HG03565 (cell line): ENCODE measurements around the gene MICALL2.

Experiments used
- ATAC-seq: cut with Tn5 transposase; IDR thresholded peaks from one replicate; pipeline ENCODE4 v1.9.1; 2021; ENCODE audit warnings: mild to moderate bottlenecking, moderate library complexity; ENCODE audit not compliant: unreplicated experiment

The MICALL2 gene

GRCh38 chr7:1434891-1435670, 24.2 kb downstream of the MICALL2 start:
- ATAC-seq = no peak

- no peak for ATAC-seq
These were observed 25.0 kb downstream of the MICALL2 start for GRCh38 chr7:1434165-1434718.

GRCh38 chr7:1433128-1433920, 25.9 kb downstream of the MICALL2 start:
- ATAC-seq = no peak

GRCh38 chr7:1432411-1433082, 26.7 kb downstream of the MICALL2 start:
- peak; percentile 41 for ATAC-seq

- ATAC-seq = no peak
These were observed 27.5 kb downstream of the MICALL2 start for GRCh38 chr7:1431634-1432380.

- ATAC-seq = no peak
These were observed 28.0 kb downstream of the MICALL2 start for GRCh38 chr7:1431226-1431625.

GRCh38 chr7:1430056-1430845, 29.0 kb downstream of the MICALL2 start:
- no peak for ATAC-seq

GRCh38 chr7:1428941-1429501, 30.2 kb downstream of the MICALL2 start:
- no peak for ATAC-seq

- no peak for ATAC-seq
These were observed 32.1 kb downstream of the MICALL2 start for GRCh38 chr7:1427064-1427657.

GRCh38 chr7:1426474-1426873, 32.8 kb downstream of the MICALL2 start:
- ATAC-seq = no peak

GRCh38 chr7:1425292-1426136, 33.8 kb downstream of the MICALL2 start:
- no peak for ATAC-seq

GRCh38 chr7:1424041-1424440, 35.2 kb downstream of the MICALL2 start:
- no peak for ATAC-seq

- no peak for ATAC-seq
These were observed 35.9 kb downstream of the MICALL2 start for GRCh38 chr7:1423264-1423811.

- no peak for ATAC-seq
These were observed 36.6 kb downstream of the MICALL2 start for GRCh38 chr7:1422512-1423263.

GRCh38 chr7:1421946-1422345, 37.3 kb downstream of the MICALL2 start:
- no peak for ATAC-seq

GRCh38 chr7:1421020-1421790, 38.1 kb downstream of the MICALL2 start:
- ATAC-seq = no peak
